Measurements from ENCODE around the gene FXYD1.
A peak's percentile ranks its signal among the peaks of the same experiment; 100 is the strongest.

Gene FXYD1

DNA sequence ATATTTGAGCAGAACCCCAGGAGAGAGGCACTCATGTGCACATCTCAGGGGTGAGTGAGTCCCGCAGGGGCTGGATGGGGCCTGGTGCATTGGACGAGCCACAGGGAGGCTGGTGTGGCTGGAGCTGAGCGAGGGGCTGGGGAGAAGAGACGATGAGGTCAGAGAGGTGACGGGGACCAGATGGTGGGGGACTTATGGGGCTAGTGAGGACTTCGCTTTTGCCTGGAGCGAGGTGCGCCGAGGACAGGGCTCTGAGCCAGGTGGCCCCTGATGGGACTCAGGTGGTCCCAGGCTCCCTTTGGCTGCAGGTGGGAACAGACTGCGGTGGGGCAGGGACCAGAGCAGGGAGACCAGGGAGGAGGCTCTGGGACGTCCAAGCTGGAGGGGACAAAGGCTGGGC, 29.9 kb upstream of the FXYD1 start:
- no peak for DNase-seq

DNA sequence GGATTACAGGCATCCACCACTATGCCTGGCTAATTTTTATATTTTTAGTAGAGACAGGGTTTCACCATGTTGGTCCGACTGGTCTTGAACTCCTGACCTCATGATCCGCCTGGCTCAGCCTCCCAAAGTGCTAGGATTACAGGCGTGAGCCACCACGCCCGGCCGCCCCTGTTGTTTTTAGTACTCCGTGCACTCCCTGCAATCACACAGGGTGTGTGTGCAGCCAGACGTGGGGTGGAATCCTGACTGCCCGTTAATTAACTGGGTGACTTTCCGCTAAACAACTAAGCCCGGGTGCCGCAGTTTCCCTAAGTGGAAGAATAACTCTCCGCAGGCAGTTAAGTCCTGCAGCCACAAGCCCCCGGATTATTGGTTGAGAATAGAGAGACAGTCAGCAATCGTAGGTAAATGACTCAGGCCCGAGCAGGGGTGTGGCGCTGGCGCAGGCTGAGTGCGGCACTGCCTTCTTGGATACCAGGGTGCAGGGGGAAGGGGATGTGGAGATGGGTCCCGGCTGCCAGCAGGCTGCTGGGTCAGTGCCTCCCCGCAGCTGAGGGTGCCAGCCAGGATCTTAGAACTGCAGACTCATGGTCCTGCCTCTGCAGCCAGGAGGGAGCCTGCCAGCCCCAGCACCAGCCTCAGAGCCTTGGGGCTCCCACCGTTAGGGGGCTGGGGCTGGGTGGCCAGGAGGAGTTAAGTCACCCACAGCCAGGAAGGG, 29.1 kb upstream of the FXYD1 start:
- no peak for DNase-seq

DNA sequence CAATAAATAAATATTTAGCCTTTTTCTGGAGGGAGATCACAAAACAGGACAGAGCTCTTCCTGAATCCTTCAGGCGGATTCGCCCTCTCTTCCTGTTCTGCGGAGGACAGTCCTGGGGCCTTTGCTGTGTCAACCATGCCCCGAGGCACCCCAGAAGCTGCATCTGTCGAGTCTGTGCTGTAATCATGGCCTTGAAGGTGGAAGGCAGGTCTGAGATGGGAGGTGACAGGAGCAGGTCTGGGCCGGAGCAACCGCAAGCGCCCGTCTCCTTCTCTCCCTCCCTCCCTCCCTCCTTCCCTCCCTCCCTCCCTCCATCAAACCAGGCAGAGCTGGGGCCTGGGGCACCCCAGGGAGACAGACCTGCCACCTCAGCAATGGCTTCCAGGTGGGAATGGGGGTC, 27.6 kb upstream of the FXYD1 start:
- no peak for DNase-seq

DNA sequence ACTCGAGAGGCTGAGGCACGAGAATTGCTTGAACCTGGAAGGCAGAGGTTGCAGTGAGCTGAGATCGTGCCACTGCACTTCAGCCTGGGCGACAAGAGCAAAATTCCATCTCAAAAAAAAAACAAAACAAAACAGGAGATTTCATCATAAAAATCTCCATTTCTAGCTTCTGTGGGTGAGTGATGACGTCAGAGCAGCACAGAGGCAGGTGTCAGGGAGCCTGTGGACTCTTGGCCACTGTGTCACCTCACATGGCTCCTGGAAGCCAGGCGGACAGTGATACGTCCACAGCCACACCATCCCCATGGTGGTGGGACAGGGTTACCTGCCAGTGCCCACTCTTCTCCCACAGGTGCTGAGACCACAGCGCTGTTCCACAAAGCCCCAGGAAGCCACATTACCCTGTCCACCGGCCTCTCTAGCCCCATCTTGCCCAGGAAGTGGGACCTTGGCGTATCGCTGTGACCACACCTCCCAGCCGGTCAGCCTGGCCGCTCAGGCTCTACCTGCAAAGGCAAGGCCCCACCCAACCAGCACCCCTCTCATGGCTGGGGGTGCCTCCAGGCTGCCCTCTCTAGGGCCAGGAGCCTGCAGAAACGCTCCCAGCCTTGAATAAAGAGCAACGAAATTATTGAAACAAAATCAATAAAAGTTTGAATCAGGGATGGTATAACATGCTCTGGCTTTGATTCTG, 25.5 kb upstream of the FXYD1 start:
- no peak for DNase-seq

DNA sequence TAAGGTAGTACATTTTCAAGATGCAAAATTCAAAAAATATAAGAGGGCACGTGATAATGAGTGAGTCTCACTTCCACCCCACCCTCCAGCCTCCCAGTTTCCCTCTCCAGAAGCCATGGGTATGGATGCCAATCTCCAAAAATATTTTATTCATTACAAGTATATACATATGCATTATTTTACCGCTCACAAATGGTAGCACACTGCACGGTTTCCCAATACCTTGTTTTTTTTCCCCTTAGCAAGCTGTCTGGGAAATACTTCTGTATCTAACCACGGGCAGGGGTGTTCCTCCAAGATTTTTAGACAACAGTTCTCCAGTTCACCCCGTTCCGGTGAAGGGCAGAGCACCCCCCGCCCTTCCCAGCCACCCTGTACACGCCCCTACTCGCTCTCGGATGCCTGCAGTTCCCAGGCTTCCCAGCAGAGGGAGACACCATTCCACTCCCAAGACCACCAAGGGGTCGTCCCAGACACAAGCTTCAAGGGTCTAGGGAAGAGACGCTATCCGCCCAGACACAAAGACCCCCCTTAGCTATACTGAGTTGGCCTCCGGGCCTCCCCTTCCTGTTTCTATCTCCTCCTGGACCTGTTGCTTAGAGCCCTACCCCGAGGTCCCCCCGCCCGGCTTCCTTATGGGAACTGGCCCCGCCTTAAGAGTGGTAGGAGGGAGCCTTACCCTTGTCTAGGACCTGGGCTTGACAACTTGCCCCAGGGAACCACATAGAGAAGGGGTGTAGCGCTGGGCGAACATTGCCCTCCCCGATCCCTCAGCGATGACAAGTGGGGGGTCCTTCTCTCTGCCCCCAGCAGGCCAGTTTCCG, 24.1 kb upstream of the FXYD1 start:
- no peak for DNase-seq

DNA sequence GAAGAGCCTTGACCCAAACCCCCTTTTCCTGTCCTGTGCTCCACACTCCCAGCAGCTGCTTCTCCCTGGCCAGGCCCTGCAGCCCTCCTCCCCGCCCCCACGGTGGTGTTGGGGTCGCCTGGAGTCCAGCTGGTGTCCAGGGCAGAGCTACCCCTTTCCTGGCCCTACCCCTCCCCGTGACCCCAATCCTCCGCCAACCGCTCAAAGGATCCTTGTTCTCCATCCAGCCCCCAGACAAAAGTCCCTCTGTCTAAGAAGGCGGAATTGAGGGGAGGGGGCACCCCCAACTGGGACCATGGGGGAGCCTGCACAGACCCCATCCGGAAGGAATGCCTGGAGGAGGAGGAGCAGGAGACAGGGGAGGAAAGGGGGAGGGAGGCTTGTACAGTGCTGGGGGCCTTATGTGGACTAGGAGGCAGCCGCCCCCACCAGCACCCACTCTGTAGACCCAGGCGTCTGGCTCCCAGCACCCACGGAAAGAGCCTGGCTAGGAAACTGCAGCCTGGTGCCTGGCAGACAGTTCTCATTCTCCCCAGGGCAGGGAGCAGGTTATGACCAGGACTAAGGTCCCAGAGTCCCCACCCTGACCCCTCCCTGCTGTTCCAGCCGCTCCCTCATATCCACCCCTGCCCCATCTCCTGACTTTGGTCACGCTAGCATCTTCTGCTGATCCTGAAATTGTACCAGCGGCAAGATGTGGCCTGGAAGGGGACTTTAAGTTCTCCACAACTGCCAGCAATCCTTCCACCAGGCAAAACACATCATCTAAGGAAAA, 23.3 kb upstream of the FXYD1 start, which contains the start of gene FXYD3:
Gene FXYD3 (plus strand): TSS at position 647 of the 775 bp plus-strand sequence. CDS start 3,554 bp downstream, outside the sequence.
- no peak for DNase-seq

DNA sequence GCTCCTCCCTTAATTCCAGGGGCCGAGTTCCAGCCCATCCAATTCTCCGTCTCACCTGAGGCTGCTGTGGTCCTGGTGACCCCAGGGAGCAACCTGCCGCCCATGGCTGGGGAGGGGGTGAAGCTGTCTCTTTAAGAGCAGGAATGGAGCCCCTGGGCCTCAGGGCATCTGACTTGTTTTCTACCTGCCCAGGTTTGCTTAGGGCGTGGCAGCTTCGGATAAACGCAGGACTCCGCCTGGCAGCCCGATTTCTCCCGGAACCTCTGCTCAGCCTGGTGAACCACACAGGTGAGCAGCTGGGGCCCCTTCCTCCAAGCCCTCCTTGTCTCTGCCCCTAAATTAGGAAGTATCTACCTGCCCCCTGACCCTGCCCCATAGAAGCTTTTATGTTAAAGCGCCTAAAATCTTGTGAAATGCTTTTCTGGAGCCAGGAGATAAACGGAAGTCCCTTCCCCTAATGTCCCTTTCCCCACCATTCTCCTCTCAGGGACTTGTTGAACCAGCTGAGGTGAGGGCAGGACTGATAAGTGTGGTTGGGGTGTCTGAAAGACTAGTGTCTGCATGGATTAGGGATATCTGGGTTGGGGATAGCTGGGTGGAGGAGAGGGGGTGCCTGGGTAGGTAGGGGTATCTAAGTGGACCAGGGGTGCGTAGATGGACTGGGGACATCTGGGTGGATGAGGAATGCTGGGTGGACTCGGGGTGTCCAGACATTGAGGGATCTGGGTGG, 22.4 kb upstream of the FXYD1 start:
- DNase-seq, result no peak

DNA sequence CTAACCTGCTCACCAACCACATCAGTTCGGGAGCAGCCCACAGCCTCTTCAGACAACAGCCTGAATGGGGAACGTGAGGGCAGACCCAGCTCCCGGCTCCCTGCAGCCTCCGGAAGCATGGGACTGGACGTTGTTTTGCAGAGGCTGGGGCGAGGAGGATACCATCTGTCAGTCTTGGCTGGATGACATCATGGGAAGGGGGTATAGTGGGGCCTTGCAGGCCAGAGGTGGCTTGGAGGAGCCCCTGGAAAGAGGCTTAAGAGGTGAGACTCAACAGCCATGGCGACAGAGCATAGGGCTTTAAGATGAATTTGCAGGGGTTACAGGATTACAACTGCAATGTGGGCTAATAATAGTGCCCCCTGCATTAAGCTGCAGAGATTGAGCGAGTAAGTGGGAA, 21.5 kb upstream of the FXYD1 start:
- DNase-seq, result no peak

DNA sequence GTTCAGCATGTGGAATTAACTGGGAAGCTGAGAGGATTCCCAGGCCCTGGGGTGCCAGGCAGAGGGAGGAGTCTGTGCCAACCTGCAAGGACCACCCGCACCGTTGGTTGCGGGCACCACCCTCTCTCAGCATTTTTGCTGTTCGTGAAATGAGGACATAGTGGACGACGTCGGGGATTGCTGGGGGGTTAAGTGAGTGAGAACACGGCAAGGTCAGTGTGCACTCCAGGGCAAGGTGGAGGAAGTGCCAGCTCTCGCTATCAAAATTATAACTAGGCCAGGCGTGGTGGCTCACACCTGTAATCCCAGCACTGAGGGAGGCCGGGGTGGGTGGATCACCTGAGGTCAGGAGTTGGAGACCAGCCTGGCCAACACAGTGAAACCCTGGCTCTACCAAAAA, 20.8 kb upstream of the FXYD1 start:
- no peak for DNase-seq

DNA sequence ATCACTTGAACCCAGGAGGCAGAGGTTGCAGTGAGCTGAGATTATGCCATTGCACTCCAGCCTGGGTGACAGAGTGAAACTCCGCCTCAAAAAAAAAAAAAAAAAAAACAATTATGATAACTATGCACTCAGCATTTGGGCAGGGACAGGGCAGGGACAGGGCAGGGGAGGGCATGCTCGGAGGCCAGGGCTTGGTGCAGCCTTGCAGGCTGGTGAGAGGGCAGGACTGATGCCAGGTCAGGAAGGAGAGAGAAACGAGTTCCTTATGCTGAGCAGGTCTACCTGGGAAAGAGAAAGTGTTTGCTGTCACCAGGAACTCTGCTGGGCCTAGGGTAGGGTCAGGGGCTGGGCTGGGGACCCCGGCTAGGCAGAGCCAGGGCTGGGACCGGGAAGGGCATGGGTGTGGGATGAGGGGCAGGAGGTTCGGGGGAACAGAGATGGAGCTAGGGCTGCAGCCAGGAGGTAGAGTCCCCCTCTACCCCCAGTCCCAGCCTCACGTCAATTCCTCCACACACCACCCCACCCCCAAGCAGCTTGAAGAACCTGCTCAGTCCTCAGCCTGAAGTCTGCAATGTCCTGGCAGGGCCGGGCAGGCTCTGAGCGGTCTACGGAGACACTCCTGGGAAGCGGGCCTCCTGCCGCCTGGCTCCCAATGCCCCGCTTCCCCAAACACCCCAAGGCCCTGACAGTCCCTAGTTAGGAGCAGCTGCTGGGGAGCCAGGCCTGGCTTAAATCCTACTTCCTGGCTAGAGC, 20.2 kb upstream of the FXYD1 start:
- no peak for DNase-seq

DNA sequence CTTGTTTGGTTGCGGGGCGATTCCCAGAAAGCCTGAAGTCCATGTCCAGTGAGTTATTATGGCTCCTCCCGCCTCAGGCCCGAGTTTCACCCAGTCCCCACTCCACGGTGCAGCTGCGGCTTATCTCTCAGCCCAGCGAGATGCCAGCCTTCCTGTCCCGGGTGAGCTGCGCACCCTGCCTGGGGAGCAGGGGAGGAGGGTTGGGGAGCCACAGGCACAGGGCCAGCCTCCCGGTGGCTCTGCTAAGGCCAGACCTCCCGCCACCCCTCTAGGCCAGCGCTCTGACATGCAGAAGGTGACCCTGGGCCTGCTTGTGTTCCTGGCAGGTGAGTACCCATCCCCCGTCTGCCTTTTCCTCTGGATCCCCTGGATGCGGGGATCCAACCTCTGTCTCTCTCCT, 19.5 kb upstream of the FXYD1 start:
- DNase-seq, result no peak

DNA sequence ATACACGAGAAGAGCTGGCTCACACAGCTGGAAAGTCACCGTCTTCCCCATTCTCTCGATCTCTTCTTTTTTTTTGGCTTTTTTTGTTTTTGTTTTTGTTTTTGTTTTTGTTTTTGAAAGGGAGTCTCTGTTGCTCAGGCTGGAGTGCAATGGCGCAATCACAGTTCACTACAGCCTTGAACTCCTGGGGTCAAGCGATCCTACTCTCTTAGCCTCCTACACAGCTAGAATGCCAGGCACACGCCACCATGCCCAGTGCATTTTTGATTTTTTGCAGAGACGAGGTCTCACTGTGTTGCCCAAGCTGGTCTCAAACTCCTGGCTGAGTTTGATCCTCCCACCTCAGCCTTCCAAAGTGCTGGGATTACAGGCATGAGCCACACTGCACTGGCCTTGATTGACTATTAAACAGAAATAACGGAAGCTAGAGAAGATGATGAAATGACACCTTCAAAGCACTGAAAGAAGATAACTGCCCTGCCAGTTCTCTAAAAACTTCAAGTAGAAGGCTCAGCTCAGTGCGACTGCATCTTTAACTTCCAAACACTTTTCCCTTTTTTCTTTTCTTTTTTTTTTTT, 19.0 kb upstream of the FXYD1 start:
- DNase-seq, result no peak

DNA sequence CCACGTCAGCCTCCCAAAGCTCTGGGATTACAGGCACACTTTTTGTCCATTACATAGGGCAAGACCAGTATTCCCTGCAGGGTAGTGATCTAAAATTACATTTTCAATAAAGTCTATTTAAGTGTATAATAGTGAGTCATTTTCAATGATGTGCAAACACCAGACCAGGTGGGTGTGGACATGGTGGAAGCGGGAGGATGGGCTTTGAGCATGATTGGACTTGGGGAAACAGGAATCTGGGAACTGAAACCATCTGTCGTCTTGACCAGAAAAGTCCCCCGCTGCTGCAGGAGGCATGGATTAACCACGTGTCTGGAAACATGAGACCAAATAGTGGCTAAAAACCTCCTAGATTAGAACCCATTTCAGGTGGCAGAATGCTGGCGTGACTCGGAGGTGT, 18.1 kb upstream of the FXYD1 start:
- DNase-seq, result no peak

DNA sequence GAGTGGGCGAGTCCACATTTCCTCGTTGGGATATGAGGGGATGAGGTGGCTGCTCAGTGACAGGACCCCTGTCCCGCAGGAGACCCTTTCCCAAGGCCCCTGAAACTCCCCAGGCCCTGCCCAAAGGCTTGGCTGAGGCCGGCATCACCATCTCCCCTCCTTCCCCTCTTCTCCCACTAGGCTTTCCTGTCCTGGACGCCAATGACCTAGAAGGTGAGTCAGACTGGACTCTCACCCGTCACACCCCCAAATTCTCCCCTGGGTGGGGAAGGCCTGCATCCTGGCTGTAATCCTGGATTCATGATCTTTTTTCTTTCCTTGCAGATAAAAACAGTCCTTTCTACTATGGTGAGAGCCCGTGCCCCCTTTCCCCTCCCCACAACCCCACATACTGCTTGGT, 17.7 kb upstream of the FXYD1 start:
- no peak for DNase-seq

DNA sequence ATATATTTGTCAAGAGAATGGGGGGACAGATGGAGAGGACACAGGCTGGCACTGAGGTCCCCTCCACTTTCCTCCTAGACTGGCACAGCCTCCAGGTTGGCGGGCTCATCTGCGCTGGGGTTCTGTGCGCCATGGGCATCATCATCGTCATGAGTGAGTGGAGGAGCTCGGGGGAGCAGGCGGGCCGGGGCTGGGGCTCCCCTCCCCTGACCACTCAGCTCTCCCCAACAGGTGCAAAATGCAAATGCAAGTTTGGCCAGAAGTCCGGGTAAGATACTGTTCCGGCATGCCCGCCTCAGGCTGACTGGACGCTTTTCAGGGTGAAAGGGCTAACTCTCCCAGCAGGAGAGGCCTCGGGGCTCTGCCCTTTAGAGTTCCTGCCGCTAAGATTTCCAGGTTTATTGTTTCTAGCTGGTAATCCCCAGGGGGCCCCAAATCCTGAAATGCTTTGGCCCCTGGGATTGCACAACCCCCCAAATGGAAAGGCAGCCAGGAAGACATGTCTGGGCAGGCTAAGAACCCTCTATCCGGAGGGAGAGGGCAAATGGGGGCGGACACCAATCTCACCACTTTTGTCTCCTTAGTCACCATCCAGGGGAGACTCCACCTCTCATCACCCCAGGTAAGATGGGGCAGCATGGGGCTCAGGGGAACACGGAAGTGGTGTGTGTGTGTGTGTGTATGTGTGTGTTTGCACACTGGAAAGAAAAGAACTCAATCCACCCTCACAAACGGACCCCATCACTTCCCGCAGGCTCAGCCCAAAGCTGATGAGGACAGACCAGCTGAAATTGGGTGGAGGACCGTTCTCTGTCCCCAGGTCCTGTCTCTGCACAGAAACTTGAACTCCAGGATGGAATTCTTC, 15.7 kb upstream of the FXYD1 start:
- no peak for DNase-seq

DNA sequence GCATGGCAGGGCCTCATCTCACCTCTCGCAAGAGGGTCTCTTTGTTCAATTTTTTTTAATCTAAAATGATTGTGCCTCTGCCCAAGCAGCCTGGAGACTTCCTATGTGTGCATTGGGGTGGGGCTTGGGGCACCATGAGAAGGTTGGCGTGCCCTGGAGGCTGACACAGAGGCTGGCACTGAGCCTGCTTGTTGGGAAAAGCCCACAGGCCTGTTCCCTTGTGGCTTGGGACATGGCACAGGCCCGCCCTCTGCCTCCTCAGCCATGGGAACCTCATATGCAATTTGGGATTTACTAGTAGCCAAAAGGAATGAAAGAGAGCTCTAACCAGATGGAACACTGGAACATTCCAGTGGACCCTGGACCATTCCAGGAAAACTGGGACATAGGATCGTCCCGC, 15.1 kb upstream of the FXYD1 start:
- DNase-seq, result no peak

DNA sequence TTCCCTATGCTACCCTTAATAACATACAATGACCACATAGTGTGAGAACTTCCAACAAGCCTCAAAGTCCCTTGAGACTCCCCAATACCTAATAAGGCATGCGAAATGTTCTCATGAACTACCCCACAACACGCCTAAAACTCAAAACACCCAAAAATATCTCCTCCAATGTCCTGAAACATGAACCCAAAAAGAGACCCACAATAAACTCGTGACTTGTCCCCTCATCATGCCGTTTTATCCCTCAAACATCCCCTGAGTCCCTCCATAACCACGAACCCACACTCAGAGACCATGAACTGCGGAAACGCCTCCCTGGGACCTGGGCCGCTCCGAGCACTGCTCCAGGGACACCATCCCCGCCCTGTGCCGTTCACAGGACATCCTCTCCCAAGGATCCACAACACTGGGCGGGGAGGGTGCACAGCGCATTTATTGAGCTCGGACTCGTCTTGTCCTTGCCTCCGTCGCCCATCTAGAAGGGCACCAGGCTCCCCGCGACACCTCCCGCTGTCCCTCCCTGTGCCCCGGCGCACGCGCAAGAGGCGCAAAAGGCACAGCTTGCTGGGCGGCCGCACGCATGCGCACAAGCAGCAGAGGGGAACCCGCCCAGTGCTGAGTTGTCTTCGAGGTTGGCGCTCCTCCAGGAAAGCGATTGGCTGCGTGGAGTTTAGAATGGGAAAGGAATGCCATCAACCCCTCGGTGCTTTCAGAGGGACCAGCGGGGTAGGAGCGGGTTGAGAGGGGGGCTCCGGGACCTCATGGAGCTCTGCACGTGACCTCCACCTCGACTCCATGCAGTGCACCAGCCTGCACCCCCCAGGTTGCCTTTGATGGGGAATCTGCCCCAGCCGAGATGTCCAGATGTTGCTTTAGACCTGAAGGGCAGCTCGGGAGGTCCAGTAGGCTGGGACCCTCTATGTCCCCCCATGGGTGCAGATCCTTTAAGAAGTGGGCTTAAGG, 14.2 kb upstream of the FXYD1 start:
- peak; percentile 88 for DNase-seq

DNA sequence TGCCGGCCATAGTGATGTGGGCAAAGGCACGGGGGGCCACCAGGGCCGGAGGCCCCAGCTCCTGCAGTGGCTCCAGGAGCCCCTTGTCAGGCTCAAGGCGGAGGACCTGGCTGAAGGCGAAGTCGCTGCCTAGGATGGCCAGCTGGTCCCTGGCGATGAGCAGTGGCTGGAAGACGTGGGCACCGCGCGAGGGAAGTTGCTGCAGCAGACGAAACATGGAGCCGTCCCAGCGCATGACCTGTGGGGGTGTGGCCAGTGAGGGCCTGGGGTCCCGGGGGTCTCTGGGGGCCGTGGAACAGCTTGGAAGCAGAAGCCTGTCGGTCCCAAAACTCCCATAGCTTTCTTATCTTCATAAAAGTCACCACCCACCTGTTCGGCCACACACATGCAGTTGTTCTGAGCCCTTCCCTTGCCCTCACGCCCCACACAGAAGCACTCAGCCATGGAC, 13.3 kb upstream of the FXYD1 start:
- DNase-seq, result no peak

Measured in amniotic stem cell (primary cell).